Epithelial cell of prostate (primary cell): ENCODE results near the gene NTF3.

ENCODE experiments used
- DNase-seq: peaks from one replicate; pipeline ENCODE4 v3.0.0-alpha.2; 2011; ENCODE audit warnings: low read depth, low spot score
- H3K27ac ChIP-seq: fragments of 450-650 bp; 2 replicates; pipeline ENCODE4 v1.5.1; 2017; ENCODE audit warnings: mild to moderate bottlenecking

The NTF3 gene

GRCh38 chr12:5432011-5432400 lies at the start of gene NTF3:
Gene NTF3 (plus strand): TSS chr12:5432108. CDS start chr12:5432325, 217 bp downstream.
- DNase-seq: no peak
- H3K27ac ChIP-seq: no peak within 1 kb of the TSS

DNA sequence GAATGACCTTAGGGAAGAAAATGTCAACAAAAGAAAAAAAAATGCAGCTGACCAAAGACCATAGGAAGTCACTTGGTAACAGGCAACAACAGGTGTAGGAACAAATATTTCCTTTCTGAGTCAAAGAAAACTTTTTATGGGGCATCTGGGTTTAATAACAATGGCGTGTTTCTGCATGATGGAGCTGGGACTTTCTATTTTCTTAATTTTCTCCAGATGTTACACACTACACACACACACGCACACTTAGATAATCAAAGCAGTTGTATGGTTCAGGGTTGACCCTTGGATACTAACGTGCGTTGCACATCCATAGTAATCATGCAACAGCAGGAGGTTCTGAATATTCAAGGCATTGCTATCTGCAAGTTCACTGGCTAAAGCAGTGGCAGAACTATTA lies 47.9 kb upstream of the NTF3 start:
- no peak overlapping the region for H3K27ac ChIP-seq
- DNase-seq: no peak

DNA sequence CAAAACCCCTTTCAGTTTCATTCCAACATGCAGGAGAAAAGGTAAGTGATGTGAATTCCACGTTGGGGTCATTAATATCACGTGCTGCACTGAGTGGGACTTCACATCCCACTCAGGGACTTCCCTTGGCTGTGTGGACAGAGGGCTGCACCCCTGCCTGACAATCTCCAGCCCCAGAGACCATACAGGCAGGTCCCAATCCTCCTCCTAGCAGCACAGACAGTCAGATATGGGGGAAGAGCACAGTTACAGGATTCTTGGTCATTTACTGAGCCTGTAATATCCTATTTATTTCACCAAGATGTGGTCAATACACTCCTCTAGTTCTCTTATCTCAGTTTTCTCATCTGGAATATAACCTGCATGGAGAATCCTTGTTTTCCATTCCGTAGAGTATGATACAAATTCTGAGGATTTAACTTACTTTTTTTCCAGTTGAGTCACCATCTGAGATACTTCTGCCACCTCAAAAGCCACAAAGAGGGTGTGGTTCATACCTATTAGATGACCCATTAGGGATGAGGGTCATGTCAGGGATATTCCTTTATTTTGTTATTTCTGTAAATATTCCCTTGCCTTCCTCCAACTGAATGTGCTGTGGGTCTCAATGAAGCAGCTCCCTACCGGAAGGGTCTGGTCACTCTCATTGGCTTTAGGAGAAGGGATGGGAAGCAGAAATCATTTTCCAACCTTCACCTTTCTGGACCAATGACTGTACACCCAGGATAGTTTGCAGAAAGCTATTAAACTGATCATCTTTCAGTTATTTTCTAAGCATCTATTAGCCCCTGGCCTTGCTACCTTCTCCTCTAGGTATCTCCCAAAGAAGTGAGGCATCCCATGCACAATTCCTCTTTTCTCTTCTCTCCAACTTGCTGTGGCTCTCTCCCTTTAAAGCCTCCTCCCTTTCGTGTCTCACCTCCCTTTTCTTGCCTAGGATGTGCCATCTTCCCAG lies 43.0 kb upstream of the NTF3 start:
- H3K27ac ChIP-seq: no peak overlapping the region
- DNase-seq: no peak

- no peak for DNase-seq
- H3K27ac ChIP-seq: no peak overlapping the region
Measured at GRCh38 chr12:5390174-5390799, 41.6 kb upstream of the NTF3 start.

DNA sequence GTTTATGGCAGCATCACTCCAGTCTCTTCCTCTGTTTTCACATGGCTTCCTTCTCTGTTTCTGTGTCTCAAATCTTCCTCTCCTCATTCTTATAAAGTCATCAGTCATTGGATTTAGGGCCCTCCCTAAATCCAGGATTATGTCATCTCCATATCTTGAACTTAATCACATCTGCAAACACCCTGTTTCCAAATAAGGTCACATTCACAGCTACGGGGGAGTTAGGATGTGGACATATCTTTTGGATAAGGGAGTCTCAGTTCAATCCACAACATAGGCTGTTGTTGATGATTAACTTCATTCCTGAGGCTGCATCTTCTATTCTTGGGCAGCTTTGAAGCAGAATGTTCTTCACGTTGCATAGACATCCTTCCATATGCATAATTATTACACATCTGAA lies 40.3 kb upstream of the NTF3 start:
- no peak overlapping the region for H3K27ac ChIP-seq
- DNase-seq: no peak

GRCh38 chr12:5392961-5393360 lies 38.9 kb upstream of the NTF3 start:
- H3K27ac ChIP-seq: no peak overlapping the region
- DNase-seq: no peak

DNA sequence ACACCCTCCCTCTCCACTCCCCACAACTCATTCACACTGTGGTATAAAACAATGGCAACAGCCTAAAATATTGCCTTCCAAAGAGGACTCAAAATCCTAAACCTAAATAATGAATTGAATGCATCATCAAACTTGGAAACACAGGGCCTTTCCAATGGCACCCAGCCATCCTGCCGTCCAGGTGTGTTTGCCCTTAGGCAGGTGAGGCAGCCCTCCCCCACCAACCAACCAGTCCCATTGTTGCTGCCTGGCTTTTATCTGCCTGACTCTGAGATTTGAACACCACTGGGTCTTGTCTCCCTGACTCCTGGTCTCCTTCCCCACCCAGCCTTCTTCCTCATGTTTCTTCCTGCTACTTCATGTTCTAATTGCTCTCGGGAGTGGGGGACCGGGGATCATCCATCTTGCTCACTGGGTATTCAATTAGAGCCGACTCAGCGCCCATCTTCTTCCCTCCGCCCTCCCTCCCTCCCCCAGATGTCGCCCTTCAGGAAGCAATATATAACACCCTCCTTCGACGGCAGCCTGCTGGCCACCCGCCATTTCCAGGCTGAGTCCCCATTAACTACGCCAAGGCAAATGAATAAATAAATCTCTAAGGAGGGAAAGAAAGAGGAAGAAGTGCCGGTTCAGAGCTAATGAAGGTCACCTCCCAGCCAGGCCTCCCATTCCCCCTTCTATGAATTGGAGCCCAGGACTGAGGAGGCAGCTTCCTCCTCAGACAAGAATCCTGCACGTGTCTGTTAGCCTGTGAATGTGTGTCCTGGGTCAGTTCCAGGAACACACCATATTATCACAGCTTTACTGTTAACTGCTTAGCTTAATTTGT lies 36.3 kb upstream of the NTF3 start:
- peak; percentile 14 for DNase-seq
- H3K27ac ChIP-seq: no peak overlapping the region

DNA sequence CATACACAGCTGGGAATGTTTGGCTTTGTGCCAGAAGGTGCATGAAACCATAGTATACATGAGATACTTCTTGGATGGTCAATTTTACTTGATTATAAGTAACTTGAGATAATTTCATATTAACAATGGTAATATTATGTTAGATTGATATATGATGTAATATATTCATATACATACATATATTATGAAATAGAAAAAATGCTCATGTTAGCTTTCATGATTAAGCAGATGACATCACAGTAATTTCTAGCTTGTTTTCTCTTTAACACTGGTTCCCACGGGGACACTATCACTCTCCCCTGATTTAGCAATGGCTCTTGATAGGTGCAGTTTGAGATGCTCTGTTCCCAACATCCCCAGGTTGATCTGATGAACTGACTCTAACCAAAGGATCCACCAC lies 35.4 kb upstream of the NTF3 start:
- no peak overlapping the region for H3K27ac ChIP-seq
- no peak for DNase-seq

- H3K27ac ChIP-seq: no peak overlapping the region
- no peak for DNase-seq
Measured at GRCh38 chr12:5399266-5399665, 32.6 kb upstream of the NTF3 start.

DNA sequence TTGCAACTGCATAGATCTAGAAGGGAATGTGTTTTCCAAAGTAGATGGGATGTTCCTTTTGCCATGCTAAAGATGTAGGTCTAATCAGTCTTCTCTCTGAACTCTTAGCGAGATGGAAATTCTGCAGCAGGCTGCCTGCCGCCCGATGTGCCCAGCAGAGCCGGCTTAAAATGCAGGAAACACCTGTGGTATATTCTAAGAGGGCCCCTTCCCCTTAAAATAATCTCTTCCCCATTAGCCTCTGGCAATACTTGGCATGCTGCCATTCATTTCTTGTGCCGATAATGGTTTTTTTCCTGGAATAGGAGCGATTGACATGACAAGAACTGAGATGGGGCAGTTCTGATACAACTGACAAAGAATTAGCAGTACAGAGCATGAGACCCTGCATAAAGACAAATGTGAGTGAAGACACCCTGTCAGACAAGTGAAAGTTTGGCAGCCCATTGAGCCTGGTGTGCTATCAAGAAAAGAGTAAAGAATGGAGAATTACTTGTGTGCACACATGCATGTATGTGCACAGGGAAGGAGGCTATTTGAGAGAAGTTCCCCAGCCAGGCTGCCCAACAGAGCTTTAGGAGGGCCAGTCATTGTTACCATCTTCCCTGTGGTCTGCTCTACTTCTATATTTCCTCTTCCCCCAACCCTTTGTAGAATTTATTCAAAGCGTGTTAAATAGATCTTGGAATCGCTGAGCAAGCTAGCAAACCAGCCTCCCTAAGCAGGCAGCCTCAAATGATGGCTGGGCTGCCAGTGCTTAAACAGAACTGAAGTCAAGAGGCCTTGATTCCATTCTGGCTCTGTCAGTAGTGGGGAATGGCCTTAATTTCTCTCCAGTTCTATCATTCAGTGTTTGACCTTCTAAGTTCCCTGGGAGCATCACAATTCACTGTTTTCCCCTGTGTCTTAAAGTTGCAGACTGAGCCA lies 29.6 kb upstream of the NTF3 start:
- no peak overlapping the region for H3K27ac ChIP-seq
- DNase-seq: no peak

- H3K27ac ChIP-seq: no peak overlapping the region
- DNase-seq: no peak
Measured at GRCh38 chr12:5403411-5403810, 28.5 kb upstream of the NTF3 start.

GRCh38 chr12:5407034-5407856 lies 24.7 kb upstream of the NTF3 start:
- no peak overlapping the region for H3K27ac ChIP-seq
- DNase-seq: no peak

- DNase-seq: no peak
Measured at GRCh38 chr12:5409619-5410018, 22.3 kb upstream of the NTF3 start.

GRCh38 chr12:5416571-5416970 lies 15.3 kb upstream of the NTF3 start:
- no peak for DNase-seq
- H3K27ac ChIP-seq: no peak overlapping the region

More at GRCh38 chr12:5409619-5410018, 22.3 kb upstream of the NTF3 start:
- H3K27ac ChIP-seq: no peak overlapping the region

- H3K27ac ChIP-seq: no peak overlapping the region
- DNase-seq: no peak
Measured at GRCh38 chr12:5417500-5417899, 14.4 kb upstream of the NTF3 start.

DNA sequence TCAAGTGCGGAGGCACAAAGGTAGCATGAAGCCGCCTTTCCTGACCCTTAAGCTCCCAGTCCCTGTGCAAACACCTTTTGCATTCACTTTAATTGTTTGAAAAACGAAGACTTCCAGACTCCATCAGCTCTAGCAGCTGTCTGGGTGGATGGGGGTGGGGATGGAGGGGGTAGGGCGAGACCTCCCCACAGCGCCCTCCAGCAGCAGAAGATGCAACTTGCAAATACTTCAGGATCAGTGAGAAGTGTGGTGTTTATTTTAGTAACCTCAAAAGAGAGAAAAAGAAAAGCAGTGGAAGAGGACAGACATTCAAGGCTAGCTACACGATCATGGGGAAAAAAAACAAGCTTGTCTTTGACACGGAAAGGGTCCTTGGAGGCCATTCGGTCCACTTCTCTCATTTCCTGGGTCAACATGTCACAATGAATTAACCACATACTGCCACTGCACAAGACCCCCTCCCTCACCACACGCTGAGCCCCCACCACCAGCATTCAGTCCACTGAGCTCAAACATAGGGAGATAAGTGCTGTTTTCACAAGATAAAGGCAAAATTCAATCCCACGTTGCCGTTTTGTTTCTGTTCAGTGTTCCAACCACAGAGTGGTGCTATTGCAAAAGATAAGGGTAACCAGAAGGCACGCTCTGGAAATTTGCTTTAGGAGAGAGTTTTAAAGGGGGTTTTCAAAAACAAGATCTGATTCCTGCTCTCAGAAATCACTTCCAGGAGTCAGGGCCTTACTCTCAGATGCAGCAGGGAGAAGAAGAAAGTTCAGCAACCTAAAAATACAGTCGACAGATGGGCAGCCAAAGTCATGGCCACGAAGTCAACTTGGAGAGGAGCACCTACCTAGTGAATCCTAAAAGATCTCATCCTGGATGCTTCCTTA lies 3.3 kb upstream of the NTF3 start:
- H3K27ac ChIP-seq: no peak overlapping the region
- DNase-seq: no peak

DNA sequence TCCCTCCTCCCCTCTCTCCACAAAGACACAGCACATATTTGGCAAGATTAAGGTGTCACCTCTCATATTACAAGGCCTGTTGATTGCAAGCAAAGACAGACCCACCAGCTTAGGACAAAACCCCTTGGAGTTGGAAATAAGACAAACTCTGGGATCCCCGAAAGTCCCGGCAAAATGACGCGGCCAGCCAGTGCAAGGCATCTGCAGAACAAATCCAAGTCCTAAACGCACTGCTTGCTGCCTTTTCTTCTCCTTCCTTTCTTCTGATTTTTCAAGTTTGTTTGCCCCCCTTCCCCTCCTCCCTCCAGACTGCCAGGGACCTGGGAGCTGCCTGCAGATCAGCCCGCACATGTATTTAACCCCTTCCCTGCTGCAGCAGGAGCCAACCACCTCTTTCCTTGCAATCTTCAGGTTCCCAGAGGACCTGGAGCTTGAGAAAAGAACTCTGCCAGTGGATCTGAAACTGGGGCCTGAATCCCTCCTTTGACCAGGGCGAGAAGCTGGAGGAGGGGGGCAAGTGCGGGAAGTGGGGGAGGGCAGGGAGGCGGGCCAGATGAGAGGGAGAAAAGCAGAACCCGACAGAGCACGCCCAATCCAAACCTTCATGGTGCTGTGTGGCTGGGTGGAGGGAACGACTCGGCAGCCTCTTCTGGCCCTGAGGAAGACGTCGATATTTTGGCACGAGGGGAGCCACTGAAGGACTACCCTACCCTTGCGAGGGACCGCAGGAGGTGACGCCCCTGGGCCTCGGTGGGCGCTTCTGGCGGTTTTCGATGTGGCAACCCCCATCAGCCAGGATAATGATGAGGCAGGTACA lies 2.0 kb upstream of the NTF3 start:
- no peak overlapping the region for H3K27ac ChIP-seq
- no peak for DNase-seq
